ENCODE measurements around the gene SCUBE2.

DNA sequence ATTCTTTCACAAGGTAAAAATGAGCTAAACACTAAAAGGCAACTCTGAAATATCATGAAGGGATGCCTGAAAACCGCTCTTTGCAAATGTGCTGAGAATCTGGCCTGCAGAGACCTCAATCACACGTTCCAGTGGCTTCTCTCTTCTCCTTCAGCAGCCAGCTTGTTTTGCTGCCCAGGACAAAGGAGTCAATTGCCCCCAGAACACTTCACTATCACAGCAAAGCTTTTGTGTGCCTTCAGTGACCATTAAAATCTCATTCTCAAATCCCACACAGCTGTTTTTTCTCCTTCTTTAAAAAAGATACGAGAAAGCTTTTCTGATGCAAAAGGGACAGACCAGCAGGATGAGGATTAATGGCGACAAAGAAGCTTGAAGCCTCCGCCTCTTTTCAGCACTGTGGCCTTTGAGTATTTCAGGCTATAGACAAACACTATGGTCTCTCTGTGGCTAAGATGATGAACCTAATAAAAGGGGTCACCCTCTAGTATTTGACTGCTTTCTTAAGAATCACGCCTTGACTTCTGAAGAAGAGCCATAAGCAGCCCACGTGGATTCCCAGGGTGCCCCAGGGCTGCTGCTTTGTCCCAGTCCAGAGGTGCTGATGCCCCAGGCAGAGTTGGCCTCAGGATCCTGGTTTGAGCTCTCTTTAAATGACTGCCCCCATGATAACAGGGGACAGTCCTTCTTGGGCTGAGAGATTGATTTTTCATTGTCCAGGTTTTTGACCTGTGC lies 54.2 kb downstream of the SCUBE2 start:
- TF ChIP-seq, protein P1, sequence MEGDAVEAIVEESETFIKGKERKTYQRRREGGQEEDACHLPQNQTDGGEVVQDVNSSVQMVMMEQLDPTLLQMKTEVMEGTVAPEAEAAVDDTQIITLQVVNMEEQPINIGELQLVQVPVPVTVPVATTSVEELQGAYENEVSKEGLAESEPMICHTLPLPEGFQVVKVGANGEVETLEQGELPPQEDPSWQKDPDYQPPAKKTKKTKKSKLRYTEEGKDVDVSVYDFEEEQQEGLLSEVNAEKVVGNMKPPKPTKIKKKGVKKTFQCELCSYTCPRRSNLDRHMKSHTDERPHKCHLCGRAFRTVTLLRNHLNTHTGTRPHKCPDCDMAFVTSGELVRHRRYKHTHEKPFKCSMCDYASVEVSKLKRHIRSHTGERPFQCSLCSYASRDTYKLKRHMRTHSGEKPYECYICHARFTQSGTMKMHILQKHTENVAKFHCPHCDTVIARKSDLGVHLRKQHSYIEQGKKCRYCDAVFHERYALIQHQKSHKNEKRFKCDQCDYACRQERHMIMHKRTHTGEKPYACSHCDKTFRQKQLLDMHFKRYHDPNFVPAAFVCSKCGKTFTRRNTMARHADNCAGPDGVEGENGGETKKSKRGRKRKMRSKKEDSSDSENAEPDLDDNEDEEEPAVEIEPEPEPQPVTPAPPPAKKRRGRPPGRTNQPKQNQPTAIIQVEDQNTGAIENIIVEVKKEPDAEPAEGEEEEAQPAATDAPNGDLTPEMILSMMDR (IDR thresholded peaks at IDR 0.05), result no peak
- TF ChIP-seq POLR2A (IDR thresholded peaks at IDR 0.05), result no peak

All from testis (tissue), 2 donors.